KMS-11 (cell line): ENCODE data around the gene LRRC70.

Experiments
- H2AFZ ChIP-seq: fragments of 200-600 bp; sonication (generic); 2 replicates; pipeline ENCODE4 v1.6.1; 2016; ENCODE audit warnings: antibody characterized with exemption, mixed run types, low read depth
- H3K27ac ChIP-seq: fragments of 200-600 bp; sonication (generic); 2 replicates; pipeline ENCODE4 v1.6.1; 2016; ENCODE audit warnings: mild to moderate bottlenecking, mixed run types
- H3K27me3 ChIP-seq: fragments of 200-600 bp; sonication (generic); 2 replicates; pipeline ENCODE4 v1.6.1; 2017; ENCODE audit warnings: mild to moderate bottlenecking, low read depth, mixed run types, moderate library complexity; ENCODE audit not compliant: insufficient read depth
- H3K36me3 ChIP-seq: fragments of 200-600 bp; sonication (generic); 2 replicates; pipeline ENCODE4 v1.6.1; 2017; ENCODE audit warnings: mild to moderate bottlenecking, mixed run types; ENCODE audit not compliant: insufficient read depth
- H3K4me1 ChIP-seq: fragments of 200-600 bp; sonication (generic); 2 replicates; pipeline ENCODE4 v1.6.1; 2016; ENCODE audit warnings: mild to moderate bottlenecking, low read depth, mixed run types; ENCODE audit not compliant: poor library complexity, severe bottlenecking
- H3K4me2 ChIP-seq: fragments of 200-600 bp; sonication (generic); 2 replicates; pipeline ENCODE4 v1.7.0; 2016; ENCODE audit warnings: mild to moderate bottlenecking, mixed run types
- H3K4me3 ChIP-seq: fragments of 200-600 bp; sonication (generic); IDR thresholded peaks from 2 replicates; pipeline ENCODE4 v1.6.1; 2017; ENCODE audit warnings: low read depth, low read length, mixed read lengths; ENCODE audit not compliant: insufficient read depth
- H3K79me2 ChIP-seq: fragments of 200-600 bp; sonication (generic); 2 replicates; pipeline ENCODE4 v1.6.1; 2016; ENCODE audit warnings: low read depth, mixed run types; ENCODE audit not compliant: insufficient read depth
- H3K9ac ChIP-seq: fragments of 200-600 bp; sonication (generic); 2 replicates; pipeline ENCODE4 v1.6.1; 2016; ENCODE audit warnings: mild to moderate bottlenecking, mixed run types
- H4K20me1 ChIP-seq: fragments of 200-600 bp; sonication (generic); 2 replicates; pipeline ENCODE4 v1.6.1; 2016; ENCODE audit warnings: mild to moderate bottlenecking, mixed run types; ENCODE audit not compliant: insufficient read depth
- TF ChIP-seq, protein P1 (sequence below): fragments of 200-600 bp; sonication (generic); conservative IDR thresholded peaks from 2 replicates; pipeline ENCODE4 v1.6.1; 2017; ENCODE audit warnings: low read depth, mild to moderate bottlenecking, antibody characterized with exemption, low read length, moderate library complexity, mixed read lengths

LRRC70 gene

DNA sequence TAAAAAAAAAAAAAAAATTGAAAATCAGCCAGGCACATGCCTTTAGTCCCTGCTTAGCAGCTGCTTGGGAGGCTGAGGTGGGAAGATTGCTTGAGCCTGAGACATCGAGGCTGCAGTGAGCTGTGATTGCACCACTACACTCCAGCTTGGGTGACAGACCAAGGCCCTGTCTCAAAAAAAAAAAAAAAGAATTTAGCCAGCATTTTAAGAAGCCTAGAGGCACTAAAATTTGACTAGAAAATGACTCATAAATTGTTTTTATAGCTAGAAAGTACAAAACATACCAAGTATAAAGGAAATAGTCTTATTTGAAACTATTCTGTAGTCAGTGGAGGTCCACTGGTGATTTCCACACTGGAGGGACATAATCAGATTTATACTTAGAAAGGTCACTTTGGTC, 17.5 kb downstream of the LRRC70 start:
- TF ChIP-seq, protein P1, sequence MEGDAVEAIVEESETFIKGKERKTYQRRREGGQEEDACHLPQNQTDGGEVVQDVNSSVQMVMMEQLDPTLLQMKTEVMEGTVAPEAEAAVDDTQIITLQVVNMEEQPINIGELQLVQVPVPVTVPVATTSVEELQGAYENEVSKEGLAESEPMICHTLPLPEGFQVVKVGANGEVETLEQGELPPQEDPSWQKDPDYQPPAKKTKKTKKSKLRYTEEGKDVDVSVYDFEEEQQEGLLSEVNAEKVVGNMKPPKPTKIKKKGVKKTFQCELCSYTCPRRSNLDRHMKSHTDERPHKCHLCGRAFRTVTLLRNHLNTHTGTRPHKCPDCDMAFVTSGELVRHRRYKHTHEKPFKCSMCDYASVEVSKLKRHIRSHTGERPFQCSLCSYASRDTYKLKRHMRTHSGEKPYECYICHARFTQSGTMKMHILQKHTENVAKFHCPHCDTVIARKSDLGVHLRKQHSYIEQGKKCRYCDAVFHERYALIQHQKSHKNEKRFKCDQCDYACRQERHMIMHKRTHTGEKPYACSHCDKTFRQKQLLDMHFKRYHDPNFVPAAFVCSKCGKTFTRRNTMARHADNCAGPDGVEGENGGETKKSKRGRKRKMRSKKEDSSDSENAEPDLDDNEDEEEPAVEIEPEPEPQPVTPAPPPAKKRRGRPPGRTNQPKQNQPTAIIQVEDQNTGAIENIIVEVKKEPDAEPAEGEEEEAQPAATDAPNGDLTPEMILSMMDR: no peak
- Histone ChIP-seq H3K27me3 (no peaks in the 10 kb centered on the region), H2AFZ (no peak overlapping the region), H3K4me3 (no peak overlapping the region), H3K4me2 (no peak overlapping the region), H3K79me2 (no peaks in the 10 kb centered on the region), H3K27ac (no peak overlapping the region), H3K9ac (no peak overlapping the region), H3K36me3 (0 out of 2 replicates have a peak, but pooled peaks cover 6% of the 10 kb centered on the region), H4K20me1 (no peaks in the 10 kb centered on the region), H3K4me1 (peaks cover 3% of the 10 kb centered on the region)

DNA sequence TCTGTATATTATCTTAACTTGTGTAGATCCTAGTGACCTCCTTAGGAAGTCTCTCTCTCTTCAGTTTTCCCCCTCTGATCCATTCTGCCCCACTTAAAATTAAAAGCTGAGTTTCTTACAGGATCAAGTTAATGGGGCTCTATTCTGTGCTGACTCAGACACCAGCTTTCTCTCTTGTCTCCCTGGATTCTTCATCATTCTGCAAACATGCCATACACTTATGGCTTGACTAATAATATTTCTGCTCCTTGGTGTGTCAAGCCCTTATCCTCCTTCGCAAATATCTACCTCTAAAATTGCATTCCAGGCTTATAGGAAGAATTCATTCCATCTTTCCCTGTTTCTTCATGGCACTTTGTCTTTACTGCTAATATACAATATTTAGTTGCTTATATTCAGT, 18.1 kb downstream of the LRRC70 start:
- Histone ChIP-seq H3K79me2 (no peaks in the 10 kb centered on the region), H3K4me3 (no peak overlapping the region), H3K9ac (no peak overlapping the region), H3K4me1 (peaks cover 3% of the 10 kb centered on the region), H4K20me1 (no peaks in the 10 kb centered on the region; the same call in 1 of the 2 replicates), H2AFZ (no peak overlapping the region), H3K4me2 (no peak overlapping the region), H3K27ac (no peak overlapping the region), H3K27me3 (no peaks in the 10 kb centered on the region), H3K36me3 (0 out of 2 replicates have a peak, but pooled peaks cover 6% of the 10 kb centered on the region)
- TF ChIP-seq, protein P1: no peak

DNA sequence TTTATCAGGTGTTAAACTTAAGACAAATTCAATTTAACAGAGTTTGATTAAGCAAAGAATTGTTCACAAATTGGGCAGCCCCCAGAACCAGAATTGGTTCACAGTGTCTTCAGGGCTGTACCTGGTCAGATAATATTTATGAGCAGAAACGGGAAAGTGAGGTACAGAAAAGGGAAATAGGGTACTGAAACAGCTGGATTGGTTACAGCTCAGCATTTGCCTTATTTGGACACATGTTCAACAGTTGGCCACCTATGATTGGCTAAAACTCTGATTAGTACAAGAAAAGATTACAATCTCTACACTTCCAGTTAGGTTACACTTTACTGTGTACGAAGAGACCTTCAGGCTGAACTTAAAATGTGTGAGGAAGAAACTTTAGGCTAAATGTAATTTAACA, 18.7 kb downstream of the LRRC70 start:
- H3K27ac ChIP-seq: no peak overlapping the region
- H3K36me3 ChIP-seq: no peaks in the 10 kb centered on the region
- no peak overlapping the region for H3K9ac ChIP-seq
- H3K4me3 ChIP-seq: no peak overlapping the region
- no peaks in the 10 kb centered on the region for H3K27me3 ChIP-seq
- H2AFZ ChIP-seq: no peak overlapping the region
- TF ChIP-seq, protein P1: no peak
- no peaks in the 10 kb centered on the region; the same call in 1 of the 2 replicates for H4K20me1 ChIP-seq
- no peaks in the 10 kb centered on the region for H3K79me2 ChIP-seq
- H3K4me2 ChIP-seq: no peak overlapping the region
- H3K4me1 ChIP-seq: peaks cover 3% of the 10 kb centered on the region

DNA sequence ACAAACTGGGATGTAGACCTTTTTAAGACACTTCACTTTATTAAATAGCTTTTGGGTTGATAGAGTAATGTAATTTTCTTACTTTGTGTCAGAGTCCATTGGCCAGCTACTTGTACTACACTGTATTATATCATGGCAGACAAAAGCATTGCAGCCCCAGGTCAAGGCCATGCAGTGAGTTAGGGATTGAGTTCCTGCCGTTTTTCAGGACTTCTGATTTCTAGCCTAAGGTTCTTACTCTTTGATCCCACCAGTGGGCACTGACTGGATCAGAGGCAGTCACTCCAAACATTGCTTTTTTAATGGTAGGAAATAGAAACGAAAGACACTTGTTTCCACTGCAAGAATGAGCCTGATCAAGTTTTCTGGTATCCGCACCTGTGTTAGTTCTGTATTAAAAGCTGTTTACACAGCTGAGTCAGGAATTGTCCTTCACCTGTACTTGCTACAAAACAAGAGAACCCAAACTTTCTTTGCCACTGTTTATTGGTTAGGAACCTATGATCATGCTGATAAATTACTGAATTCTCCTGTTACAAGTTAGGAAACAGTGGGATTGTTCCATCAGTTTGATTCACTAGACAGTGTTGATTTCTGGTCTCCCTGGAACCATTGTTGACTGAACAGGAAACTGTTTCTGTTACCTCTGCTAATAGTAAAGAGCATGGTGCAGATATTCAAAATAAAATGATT, 22.1 kb downstream of the LRRC70 start:
- TF ChIP-seq, protein P1: no peak
- Histone ChIP-seq H3K4me2 (no peak overlapping the region), H4K20me1 (no peaks in the 10 kb centered on the region; the same call in 1 of the 2 replicates)

More for the DNA sequence above, 22.1 kb downstream of the LRRC70 start:
- H3K27me3 ChIP-seq: no peaks in the 10 kb centered on the region
- no peaks in the 10 kb centered on the region for H3K4me1 ChIP-seq
- no peak overlapping the region for H3K9ac ChIP-seq
- H3K36me3 ChIP-seq: no peaks in the 10 kb centered on the region
- no peaks in the 10 kb centered on the region for H3K79me2 ChIP-seq
- no peak overlapping the region for H3K27ac ChIP-seq
- no peak overlapping the region for H2AFZ ChIP-seq
- H3K4me3 ChIP-seq: no peak overlapping the region
